Measurements from ENCODE around the gene CEP41.

DNA sequence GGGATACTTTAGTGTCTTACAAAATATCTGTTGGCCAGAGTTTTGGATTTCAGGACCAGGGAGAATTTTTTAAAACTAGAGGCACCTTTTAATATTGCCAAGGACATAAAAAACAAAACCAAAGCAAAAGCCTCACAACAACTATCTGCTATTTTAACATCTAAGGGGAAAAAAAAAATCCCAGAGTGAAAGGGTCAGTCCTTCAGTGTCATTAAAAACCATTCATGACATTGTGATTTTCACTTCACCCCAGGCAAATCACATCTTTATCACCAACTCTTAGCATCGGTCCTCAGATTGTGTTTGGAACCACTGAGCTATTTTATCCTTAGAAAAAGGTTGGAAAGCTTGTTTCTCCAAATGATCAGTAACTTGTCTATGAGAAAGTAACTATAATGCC is 10.7 kb downstream of the CEP41 start:
- TF ChIP-seq, protein P1, sequence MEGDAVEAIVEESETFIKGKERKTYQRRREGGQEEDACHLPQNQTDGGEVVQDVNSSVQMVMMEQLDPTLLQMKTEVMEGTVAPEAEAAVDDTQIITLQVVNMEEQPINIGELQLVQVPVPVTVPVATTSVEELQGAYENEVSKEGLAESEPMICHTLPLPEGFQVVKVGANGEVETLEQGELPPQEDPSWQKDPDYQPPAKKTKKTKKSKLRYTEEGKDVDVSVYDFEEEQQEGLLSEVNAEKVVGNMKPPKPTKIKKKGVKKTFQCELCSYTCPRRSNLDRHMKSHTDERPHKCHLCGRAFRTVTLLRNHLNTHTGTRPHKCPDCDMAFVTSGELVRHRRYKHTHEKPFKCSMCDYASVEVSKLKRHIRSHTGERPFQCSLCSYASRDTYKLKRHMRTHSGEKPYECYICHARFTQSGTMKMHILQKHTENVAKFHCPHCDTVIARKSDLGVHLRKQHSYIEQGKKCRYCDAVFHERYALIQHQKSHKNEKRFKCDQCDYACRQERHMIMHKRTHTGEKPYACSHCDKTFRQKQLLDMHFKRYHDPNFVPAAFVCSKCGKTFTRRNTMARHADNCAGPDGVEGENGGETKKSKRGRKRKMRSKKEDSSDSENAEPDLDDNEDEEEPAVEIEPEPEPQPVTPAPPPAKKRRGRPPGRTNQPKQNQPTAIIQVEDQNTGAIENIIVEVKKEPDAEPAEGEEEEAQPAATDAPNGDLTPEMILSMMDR (optimal IDR thresholded peaks at IDR 0.05 in 1 of 3, IDR thresholded peaks at IDR 0.05 in 1 of 3, conservative IDR thresholded peaks at IDR 0.05 in 1 of 3; ENCODE audit: extremely low read depth in 1 of 3, insufficient read depth in 2 of 3, low read length in 3 of 3), result no peak
- TF ChIP-seq EZH2 (IDR thresholded peaks at IDR 0.05; ENCODE audit: low read length), result no peak
